HG02798 (cell line): ENCODE measurements around the gene RAB11A.
"Not testable (repeated sequence)": the region's sequence is repeated elsewhere in the genome, so short reads cannot be mapped to it uniquely, and the experiment has no call there.

ENCODE experiments used
- ATAC-seq: cut with Tn5 transposase; IDR thresholded peaks from one replicate; pipeline ENCODE4 v1.9.1; 2021; ENCODE audit warnings: mild to moderate bottlenecking; ENCODE audit not compliant: unreplicated experiment, poor library complexity

RAB11A gene

DNA sequence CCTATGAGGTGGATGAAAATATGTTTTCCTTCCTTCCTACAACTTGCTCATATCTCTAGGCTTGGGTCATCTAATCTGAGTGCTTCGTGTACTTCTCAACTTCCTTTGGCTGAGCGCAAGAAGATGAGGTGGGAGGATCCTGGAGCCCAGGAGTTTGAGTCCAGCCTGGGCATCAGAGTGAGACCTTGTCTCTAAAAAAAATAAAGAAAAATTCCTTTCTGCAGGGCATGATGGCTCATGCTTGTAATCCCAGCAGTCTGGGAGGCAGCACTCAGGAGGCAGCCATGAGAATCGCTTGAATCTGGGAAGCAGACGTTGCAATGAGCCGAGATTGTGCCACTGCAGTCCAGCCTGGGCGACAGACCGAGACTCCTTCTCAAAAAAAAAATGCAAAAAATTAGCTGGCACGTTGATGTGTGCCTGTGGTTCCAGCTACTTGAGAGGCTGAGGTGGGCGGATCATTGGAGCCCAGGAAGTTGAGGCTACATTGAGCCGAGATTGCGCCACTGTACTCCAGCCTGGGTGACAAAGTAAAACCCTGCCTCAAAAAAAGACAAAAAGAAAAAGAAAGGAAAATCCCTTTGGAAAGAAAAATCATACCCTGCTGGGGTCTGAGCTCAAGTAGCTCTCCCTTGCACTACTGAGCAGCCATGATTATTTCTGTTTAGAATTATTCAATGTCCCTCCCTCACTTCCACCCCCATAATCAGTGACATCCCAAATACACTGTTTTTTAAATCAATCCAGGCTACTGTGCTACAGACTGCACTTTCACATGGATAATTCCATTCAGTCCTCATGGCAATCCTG lies 28.0 kb upstream of the RAB11A start:
- ATAC-seq: no peak

GRCh38 chr15:65845826-65846519 lies 23.3 kb upstream of the RAB11A start:
- no peak for ATAC-seq

- ATAC-seq: no peak
Observed at GRCh38 chr15:65847989-65848388, 21.3 kb upstream of the RAB11A start.

- no peak for ATAC-seq
Observed at GRCh38 chr15:65851981-65852380, 17.3 kb upstream of the RAB11A start.

DNA sequence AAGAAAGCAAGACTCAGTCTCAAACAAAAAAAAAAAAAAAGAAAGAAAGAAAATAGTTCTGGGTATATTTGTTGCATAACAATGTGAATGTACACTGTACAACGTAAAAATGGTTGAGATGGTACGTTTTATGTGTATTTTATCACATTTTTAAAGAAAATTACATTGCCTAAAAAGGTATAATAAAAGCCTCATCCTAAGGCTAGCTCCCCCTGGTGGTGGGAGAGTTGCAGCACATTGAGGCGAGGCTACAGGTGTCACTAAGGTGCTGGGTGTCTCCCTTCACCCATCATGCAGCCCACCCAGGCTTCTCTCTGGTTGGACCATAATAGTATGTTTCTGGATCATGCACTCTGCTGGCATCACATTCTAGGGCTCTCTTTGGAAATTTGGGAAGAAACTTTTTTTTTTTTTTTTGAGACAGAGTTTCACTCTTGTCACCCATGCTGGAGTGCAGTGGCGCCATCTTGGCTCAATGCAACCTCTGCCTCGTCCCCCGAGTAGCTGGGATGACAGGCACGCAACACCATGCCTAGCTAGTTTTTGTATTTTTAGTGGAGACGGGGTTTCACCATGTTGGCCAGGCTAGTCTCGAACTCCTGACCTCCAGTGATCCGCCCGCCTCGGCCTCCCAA lies 12.4 kb upstream of the RAB11A start:
- no peak for ATAC-seq

DNA sequence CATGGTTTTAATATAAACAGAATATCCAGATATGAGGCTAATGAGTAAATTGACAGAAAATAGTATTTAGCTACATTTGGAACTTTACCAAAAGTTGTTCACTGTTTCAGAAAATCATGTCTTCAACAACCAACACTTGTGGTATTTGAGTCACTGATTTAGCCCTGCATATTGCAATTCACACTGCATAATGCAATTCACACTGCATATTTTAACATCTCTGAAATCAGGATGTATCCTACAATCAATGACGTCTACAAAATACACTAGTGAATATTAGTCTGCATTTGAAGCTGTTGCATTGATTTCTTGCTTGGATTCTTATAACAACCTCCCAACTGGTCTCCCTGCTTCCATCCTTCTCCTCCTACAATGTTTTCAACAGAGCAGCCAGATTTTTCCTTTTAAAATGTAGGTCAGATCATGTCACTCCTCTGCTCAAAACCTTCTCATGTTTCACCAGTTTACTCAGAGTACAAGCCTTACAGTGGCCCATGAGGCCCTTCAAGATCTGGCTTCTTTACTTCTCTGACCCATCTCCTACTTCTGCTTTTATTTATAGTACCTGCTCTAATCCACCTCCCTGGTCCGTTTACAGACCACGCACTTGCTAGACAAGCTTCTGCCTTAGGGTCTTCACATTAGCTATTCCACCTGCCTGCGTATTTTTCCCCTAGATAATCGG lies 11.4 kb upstream of the RAB11A start:
- ATAC-seq: peak; percentile 37

GRCh38 chr15:65862682-65863081 lies 6.6 kb upstream of the RAB11A start:
- peak; percentile 63 for ATAC-seq

DNA sequence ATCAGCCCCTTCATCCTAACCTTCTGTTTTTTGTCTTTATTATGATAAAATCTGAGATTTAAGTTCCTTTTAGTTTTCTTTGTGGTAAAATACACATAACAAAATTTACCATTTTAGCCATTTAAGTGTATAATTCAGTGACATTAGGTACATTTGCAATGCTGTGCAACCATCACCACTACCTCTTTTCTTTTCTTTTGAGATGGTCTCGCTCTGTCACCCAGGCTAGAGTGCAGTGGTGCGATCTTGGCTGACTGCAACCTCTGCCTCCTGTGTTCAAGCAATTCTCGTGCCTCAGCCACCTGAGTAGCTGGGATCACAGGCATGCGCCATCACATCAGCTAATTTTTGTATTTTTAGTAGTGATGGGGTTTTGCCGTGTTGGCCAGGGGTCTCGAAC lies 6.2 kb upstream of the RAB11A start:
- no peak for ATAC-seq

DNA sequence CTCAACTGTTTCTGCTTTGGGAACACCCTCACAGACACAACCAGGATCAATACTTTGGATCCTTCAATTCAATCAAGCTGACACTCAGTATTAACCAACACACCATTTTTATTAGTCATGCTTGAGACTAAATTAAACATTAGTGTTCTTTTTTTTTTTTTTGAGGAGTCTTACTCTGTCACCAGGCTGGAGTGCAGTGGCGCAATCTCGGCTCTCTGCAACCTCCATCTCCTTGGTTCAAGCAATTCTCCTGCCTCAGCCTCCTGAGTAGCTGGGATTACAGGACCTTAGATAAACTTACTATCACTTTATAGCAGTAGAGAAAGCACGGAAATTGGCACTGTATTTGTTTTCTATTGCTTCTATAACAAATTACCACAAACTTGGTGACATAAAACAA lies 2.0 kb upstream of the RAB11A start:
- ATAC-seq: no peak

- not testable (repeated sequence) for ATAC-seq
Observed at GRCh38 chr15:65867933-65868332, 1.4 kb upstream of the RAB11A start.

DNA sequence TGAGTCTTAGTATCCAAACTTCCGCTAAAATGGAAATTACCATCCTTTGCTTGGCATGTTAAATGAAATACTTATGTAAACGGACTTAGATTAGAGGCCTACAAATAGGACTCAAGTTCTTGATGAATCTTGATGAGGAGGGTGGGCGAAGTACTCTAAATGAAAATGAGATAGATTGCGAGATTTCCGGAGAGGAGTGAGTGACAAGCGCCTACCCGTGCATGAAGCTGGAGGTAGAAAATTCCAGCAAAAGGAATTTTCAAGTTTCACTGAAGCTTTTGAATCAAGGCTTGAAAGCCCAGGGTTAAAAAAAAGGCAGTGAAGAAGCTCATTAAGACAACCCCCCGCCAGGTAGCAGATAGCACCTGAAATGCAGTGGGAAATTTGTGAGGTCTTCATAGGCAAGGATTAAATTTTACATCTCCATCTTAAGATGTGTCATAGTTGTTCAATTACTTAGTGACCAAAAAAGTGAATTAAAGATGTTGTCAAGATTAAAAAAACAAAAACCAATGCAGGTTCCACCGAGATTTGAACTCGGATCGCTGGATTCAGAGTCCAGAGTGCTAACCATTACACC lies 655 bp upstream of the RAB11A start:
- no peak for ATAC-seq

DNA sequence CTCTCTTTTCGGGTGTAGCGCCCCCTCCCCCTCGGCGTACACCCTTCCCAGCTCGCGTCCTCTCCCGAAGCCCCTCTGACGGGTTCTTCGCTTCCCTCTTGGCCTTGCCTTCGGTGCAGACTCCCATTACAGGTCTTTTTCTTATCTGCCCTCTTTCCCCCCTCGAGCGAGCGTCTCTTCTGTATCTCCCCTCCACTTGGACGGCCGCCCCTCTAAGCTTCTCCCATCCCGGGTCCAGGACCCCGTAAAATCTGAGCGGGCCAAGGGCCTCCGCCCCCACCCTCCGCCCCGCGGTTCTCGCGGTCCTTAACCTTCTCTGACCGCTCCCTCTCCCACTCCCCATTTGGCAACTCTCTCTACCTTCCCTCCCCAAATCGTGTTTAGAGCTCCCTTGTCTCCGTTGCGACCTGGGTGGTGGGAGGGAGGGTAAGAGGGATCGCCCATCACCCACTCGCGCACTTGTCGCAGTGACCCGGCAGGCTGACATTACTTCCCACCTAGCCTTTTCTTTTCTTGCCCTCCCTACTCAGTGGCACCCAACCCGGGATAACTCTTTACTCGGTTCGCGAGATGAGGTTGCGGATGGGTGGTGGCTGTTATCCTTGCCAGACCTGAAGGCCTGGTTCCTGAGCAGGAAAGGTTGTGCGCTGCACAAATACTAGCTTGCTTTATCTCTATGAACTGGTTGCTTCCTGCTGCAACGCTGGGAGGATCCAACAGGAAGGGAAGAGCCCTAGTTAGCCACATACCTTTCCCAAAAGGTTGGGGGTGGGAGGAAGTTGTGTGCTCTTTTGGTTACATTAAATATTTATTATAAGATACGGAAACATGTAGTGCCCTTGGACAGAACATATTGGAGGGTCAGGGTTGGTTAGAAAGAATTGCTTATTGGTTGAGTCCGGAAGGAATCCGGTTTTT lies 922 bp downstream of the RAB11A start:
- ATAC-seq: no peak

GRCh38 chr15:65870889-65871533 lies 1.7 kb downstream of the RAB11A start:
- ATAC-seq: no peak

- not testable (repeated sequence) for ATAC-seq
Observed at GRCh38 chr15:65871886-65872285, 2.6 kb downstream of the RAB11A start.

DNA sequence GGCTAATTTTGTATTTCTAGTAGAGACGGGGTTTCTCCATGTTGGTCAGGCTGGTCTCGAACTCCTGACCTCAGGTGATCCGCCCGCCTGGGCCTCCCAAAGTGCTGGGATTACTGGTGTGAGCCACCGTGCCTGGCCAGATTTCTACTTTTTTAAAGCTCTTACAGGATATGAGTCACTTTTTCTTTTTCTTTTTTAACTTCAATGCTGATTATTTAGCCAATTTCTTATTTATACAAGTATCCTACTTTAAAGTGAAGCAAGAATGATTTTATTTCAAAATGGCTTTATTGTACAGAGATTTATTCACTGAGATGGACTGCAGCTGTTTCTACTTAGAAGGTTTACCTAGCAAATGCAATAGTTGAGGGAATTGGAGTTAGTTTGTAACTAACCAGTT lies 3.3 kb downstream of the RAB11A start:
- not testable (repeated sequence) for ATAC-seq

DNA sequence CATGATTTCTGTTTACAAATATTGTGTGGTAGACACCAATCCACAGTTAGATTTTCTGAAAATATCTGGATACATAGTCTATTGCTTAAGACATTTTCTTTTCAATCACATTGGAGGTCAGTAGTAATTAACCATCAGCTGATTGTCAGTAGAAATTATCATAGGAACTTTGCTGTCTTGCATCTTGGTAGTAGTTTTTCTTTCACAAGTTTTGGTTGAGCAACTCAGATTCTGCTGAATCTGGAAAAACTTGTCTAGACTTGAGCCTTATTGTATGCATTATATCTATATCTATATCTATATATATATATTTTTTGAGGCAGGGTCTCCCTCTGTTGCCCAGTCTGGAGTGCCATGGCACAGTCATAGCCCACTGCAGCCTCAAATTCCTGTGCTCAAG lies 4.0 kb downstream of the RAB11A start:
- ATAC-seq: no peak

GRCh38 chr15:65875458-65875857 lies 6.2 kb downstream of the RAB11A start:
- ATAC-seq: no peak

DNA sequence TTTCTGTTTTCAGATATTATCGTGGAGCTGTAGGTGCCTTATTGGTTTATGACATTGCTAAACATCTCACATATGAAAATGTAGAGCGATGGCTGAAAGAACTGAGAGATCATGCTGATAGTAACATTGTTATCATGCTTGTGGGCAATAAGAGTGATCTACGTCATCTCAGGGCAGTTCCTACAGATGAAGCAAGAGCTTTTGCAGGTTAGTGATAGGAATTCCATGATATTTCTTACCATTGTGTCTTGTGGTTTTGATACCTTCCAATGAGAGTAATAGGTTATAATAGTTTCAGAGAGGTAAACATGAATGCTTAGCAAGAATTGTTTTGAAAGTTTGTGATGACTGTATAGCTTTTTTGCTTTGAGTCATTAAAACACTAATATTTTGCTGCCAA lies 8.5 kb downstream of the RAB11A start:
- ATAC-seq: no peak
